Mammary microvascular endothelial cell (primary cell): ENCODE data around the gene PRMT3. TPM values are rescaled to one million over a fixed set of nuclear protein-coding genes. Genes with fewer than 3 reads are reported as not detected.

Source experiments
- total RNA-seq: library from RNA; depleted of rRNA; stranded (reverse); fragments of >200 nt; gene quantifications from 2 replicates; pipeline ENCODE4 v1.2.3, GENCODE V29; 2015

The PRMT3 gene
- 13.9 and 19.8 TPM in 2 replicates for total RNA-seq

GRCh38 chr11:20387261-20388095 lies at the start of gene PRMT3:
PRMT3 (plus strand) TSS chr11:20387716; CDS start chr11:20387747, 31 bp downstream.

GRCh38 chr11:20363500-20364340 lies 23.8 kb upstream of the PRMT3 start, which contains the start of gene HTATIP2:
HTATIP2 (plus strand) TSS chr11:20363714; CDS start chr11:20364238, 524 bp downstream.

Other genes with a start within 250 kb of the PRMT3 start
- not detected in 2 replicates for gene DBX1, start 227.2 kb upstream of the PRMT3 start, total RNA-seq
- 83.9 and 91.6 TPM in 2 replicates for gene HTATIP2, start 24.0 kb upstream of the PRMT3 start, total RNA-seq
- gene SLC6A5, start 211.9 kb downstream of the PRMT3 start, total RNA-seq, result not detected in 2 replicates